GM15510 (cell line): ENCODE data around the gene COL4A6.

Source experiments
- POLR2A ChIP-seq: IDR thresholded peaks from 3 replicates; pipeline ENCODE4 v1.6.1; 2011; ENCODE audit warnings: borderline replicate concordance; ENCODE audit not compliant: insufficient read length; ENCODE audit errors: extremely low read depth

The COL4A6 gene

DNA sequence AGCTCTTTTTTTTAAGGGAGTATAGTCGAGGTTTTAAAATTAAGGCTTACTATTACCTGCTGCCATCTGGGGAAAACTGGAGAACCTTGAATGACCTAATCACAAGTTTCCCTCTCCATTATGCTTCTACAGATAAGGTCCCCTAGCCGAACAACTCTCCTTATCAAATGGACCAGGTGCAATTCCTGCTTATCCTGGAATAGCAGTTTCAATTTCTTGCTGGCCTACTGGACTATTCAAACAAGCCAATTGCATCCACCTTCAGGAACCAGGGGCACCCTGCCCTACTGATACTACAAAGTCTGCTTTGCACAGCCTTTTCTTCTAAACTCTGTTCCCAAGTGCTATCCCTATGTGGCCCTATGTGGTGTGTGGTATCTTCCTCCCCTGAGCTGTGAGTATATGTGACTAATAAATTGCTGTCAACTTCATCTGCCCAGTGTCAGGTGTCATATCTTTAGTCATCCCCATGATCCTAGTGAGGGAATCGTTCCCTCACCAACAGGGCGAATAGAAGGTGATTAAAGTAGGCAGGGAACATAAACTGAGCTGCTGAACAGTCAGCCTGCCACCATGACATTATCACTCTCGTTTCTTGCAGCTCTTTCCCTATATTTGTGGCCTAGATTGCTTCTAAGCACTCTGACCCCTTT is 218.1 kb downstream of the COL4A6 start:
- no peak for TF ChIP-seq POLR2A

DNA sequence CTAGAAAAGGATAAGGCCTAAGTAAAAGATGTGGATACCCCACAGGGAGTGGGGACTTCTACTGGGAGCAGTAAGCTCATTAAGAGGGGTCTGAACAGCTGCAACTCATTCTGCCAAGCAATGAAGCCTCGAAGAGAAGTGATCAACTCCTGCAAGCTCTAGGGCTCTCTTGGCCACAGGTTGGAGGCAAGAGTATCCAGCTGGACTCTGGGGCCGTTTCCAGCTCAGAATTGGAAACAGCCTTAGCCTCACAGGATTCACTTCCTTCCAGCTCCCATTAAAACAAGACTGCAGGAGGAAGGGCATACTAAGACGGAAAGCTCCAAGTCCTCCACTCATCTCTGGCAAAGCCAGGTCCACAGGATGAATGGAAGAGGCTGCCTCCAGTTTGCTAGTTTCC is 220.3 kb downstream of the COL4A6 start:
- no peak for TF ChIP-seq POLR2A

DNA sequence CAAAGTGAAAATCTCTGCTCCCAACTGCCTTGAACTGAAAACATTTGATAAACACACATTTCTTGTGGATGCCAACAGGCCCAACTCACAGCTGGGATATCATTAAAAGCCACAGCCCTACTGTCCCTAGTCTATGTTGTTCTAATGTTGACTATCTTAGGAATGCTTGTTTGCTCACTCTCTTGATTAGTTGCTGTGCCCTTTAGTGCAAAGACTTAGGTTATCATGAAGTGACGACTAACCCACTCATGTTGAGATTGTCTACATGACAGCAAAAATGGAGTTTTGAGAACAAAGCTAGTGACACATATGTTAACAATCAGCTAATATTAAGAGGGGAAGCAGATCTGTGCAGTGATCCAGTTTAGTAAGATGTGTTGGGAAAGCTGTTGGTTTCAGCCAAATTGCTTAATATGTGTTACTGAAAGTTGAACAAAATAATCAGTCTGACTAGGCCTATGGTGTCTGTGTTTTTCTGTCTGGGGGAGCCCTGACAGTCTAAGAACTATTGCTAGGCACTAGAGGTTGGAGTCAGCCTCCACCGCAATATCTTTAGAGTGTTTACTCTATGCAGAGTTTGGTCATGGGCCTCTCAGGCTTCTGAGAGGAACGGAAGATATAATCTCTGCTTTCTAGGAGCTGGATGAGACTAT is 221.2 kb downstream of the COL4A6 start:
- TF ChIP-seq POLR2A: no peak

DNA sequence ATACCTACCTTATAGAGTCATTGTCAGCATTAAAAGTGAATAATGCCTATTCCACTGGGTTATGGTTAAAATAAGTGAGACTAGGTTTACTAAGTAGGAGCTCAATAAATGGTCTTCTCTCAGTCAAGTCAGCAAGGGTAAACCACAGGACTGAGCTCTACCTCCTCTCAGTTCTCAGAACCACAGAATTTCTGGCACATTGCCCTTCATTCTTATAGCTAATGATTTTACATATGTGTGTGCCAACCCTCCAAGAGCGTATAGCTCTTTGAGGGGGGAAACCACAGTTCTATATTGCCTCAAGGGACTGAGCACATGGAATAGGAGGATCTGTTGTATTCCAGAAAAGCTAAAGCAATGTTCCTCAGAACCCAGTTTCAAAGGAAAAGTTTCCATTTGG is 221.8 kb downstream of the COL4A6 start:
- no peak for TF ChIP-seq POLR2A

DNA sequence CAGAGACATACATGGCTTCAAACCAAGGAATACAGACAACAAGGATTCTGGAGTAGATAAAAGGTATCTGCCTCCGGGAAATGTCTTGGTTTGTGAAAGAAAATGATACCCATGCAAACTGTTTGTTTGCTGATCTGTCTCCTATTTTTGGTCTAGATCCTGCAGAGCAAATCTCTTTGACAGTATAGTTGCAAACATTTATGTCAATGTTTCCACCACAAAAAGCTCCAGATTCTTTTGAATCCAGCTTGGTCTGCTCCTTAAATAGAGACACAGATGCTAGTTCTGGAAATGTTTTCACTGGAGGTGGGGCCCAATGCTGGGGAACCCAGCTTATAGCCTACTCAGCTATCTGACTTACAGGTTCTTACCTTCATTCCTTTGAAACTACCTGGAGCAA is 226.9 kb downstream of the COL4A6 start:
- TF ChIP-seq POLR2A: no peak

DNA sequence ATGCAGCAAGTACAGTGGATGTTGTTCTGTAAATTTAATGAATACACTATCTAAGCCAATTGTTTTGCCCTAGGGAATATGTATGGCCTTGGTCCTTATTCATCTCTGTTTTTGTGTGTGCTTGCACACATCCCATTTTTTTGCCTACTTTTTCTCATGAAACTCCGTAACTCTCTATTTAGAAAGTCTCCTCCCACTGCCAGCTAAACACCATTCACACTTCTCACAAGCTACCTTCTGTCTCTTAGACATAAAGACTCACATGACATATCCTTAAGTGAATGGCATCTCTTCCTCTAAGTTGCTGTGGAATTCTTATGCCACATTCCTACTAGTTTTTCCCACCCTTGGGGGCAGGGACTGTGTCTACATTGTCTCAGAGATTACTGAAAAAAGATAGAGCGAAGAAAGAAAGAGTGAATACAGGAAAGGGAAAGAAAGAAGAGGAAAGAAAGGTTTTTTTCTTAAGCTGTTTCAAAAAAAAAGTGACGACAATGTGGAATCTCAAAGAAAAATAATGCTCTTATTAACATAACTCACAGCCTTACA is 229.1 kb downstream of the COL4A6 start:
- no peak for TF ChIP-seq POLR2A

DNA sequence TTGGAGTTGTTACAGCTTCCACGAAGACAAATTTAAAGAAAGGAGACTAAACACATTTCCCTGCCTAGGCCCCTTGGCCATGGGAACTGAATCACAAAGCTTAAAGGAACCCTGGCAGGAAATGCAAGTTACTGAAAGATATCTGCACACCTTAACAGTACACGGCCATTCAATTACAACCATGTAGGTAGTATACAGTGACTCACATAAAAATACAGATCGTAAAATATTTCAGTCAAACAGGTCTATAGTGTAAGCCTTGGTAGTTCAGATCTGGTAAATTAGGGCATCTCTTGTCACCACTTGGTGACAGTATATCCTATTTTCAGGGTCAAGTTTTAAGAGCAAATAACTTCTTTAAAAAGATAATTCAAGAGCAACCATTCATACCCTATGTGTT is 234.7 kb downstream of the COL4A6 start:
- TF ChIP-seq POLR2A: no peak

DNA sequence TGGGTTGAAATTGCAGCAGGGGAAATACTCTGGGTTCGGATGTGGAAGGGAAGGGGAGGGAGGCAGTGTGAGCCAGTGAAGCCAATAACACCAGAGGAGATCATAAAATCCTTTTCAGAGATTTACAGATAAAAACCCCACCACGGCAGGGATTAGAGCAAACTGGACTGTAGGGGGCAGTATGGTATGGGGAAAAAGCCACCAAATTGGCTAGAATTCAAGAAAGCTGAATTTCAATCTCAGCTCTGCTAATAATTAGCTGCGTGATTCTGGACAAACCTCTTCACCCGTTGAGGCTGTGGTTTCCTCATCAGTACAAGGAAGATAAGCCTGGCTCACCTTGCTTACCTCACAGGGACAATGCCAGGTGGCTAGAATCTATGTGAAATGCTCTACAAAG is 238.5 kb downstream of the COL4A6 start:
- TF ChIP-seq POLR2A: no peak

DNA sequence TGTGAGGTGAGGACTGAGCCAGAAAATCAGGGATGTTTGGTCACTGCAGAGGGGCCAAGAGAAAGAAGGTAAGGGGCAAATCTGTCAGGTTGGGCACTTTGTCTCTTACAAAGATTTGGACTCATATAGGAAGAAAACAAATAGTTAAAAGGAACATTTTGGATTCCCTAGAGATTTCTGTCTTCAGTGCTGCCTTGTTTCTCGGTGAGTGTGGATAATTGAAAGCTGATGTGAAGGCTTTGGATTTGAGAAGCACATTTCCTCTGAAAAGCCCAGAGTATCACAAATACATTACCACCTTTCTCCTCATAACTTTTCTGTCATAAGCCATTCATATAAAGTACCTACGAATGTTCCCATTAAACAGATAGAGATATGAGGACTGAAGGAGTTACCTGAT is 239.2 kb downstream of the COL4A6 start:
- no peak for TF ChIP-seq POLR2A

DNA sequence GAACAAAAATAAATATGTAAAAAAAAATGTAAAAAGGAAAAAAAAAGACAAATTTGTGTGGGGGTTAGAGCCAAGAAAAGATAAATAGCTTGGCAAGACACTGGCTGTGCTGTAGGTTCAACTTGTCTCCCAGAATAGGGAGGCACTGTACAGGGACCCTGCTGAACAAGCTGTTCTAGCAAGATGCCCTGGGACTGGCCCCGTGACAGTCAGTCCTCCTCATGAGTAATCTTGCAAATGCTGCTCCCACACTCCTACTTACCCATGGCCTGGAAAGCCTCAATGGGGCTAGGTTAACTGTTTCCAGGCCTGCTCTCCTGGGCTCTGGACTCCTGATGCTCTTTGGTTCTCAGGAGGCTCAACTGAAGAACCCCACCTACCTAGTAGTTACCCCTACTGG is 239.8 kb downstream of the COL4A6 start:
- TF ChIP-seq POLR2A: no peak

DNA sequence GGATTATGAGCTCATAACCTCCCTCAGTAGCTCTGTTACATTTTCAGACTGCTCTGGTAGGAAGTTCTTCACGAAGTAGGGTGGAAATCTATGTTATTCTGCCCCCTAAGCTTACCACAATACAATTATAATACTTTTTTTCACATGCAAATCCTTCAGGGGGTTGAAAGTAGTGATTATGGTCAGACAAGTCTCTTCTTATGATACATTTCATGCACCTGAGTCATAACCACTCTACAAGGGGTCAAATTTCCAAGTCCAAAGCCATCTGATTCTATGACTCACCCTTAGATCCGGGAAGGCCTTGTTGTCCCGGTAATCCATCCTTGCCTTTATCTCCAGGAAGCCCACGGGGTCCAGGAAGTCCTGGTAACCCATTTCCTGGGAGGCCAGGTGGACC is 251.4 kb downstream of the COL4A6 start:
- no peak for TF ChIP-seq POLR2A

DNA sequence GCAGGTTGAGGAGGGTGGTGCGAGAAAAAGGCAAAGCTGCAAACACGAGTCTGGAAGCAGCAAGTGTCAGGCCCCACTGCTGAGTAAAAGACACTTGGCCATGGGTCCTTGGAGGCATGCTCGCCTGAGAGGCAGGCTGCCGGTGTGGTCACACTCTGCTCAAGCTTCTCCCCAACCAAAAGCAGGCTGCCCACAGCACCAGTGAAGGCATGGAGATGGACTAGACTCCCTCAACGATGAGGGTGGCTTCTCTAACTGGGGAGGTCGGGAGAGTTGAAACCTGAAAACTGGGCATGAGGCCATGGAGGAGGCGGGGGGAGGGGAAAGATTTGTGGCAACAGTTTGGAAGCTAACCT is 260.1 kb downstream of the COL4A6 start:
- no peak for TF ChIP-seq POLR2A

DNA sequence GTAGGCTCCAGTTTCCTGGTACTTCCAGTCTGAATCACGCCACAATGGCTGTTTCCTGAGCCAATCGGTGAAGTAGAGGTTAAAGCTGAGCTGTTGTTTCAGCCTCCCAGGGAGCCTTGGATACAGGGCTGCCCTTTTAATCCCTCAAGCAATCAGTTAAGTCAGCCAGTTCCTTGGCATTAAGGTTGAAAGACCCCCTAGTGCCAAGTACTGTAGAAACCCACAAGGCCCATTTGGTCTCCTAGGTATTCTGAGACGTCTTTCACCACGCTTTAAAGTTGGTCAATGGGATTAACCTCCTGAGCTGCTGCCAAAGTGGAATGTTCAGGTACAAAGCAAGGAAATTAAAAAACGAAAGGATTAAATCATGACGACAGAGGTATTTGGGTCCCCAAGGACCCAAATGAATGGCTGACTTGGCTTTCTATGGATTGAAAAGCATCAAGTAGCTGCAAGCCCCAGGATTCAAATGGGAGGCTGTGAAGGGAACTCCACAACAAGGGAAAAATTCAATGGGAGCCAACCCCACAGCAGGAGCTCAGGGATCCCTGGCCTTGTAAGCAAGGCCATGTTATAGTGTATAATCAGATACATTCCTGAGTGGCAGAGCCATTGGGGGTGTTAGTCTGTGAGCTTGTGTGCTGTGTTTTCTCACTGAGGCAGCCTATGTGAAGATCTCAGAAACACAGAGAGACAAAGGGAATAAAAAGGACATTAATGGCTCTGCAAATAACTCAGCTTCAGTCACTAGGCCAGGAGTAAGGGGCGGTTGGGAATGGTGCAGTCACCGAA is 260.7 kb downstream of the COL4A6 start:
- TF ChIP-seq POLR2A: no peak

DNA sequence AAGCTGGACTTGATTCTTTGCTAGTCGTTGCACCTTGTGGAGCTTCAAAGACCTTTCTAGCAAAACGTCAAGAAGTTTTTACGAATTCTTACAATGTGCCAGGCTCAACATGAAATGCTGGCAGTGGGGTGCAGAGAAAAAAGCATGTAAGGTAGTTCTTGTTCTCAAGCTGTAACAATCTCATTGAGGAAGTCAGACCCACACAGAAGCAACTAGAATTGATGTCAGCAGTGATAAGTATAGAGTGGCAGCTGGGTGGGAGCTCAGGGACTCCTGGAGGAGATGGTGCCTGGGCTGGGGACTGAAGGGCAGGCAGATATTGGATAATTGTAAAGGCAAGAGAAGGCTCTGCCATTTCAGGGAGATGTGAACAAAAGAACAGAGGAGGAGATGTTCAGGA is 264.3 kb downstream of the COL4A6 start:
- no peak for TF ChIP-seq POLR2A

DNA sequence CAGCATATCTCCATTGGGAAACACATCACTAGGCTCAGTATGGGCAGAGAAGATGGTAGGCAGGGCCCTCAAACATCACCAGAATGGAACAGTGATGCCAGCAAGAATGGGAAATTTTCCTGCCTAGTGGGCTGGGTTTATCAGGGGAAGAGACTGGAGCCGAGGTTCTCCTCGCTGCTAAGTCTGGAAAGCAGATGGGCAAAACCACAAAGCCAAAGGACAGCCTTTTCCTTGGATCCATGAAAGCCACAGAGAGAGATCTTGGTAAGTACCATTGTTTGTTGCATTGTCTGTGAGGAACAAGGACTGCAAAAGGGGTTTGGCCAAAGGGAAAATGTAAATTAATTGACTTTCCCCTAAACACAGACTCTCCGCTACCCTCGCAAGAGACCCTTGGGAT is 266.6 kb downstream of the COL4A6 start:
- TF ChIP-seq POLR2A: no peak
